Measurements from ENCODE around the gene LCOR.
"Not testable (repeated sequence)": the region's sequence is repeated elsewhere in the genome, so short reads cannot be mapped to it uniquely, and the experiment has no call there.

LCOR gene

GRCh38 chr10:96943161-96943560 lies 111.1 kb downstream of the LCOR start:
- not testable (repeated sequence) for DNase-seq

DNA sequence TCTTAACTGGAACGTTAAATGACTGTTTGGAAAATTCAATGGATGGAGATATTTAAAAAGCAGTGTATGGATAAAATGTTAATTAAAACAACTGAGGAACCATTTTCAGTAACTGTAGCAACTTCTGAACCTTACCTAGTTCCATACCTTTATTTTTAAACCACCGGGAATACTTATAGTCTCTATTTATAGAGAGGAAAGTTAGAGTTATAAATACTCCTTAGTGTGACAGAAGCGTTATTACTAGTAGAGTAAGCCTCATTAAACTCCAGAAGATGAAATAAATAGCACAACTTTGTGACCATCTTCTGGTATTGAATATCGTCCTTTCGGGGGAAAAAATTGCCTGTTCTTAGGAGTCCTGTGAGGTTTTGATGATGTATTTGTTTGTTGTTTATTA lies 114.9 kb downstream of the LCOR start:
- no peak for DNase-seq

GRCh38 chr10:96949039-96949683 lies 117.1 kb downstream of the LCOR start:
- DNase-seq: no peak

GRCh38 chr10:96951954-96952353 lies 119.9 kb downstream of the LCOR start:
- DNase-seq: no peak

GRCh38 chr10:96955794-96956193 lies 123.7 kb downstream of the LCOR start:
- DNase-seq: no peak

DNA sequence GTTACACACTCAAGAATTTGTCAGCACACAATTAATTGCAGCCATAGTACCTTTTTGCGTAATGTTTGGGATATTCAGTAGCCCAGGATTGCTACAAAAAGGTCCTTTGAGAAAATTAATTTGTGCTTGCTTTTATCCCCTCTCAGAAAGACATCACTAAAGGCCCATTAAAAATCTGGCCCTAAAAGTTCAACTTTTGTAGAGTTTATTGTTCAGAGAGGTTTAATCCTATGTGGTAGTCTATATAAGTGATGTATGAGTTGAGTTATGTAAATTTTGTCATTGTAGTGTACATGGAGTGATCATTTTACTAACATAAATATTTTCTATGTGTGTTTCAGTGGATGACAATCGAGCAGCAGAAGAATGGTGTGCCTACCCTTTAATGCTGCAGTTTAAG lies 126.0 kb downstream of the LCOR start:
- no peak for DNase-seq

- DNase-seq: no peak
These were observed 127.6 kb downstream of the LCOR start for GRCh38 chr10:96959733-96960132.

DNA sequence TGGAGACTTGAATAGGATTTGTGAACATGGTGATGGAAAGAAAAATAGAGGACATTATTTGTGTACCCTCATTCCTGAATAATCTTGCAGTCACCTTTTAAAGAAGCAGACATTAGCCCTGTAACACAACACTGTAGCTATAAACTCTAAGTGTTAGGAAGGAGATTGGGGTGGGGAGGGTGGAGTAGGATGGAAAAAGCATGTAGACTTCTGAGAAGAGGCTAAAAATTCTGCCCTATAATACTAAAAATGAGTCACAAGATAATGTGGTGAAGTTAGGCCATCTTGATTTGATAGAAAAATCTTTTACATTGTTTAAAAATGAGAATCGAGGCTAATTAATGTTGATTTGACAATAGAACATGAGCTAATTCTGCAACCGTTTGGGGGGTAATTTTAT lies 128.8 kb downstream of the LCOR start:
- no peak for DNase-seq

- DNase-seq: no peak
These were observed 132.0 kb downstream of the LCOR start for GRCh38 chr10:96964131-96964530.

DNA sequence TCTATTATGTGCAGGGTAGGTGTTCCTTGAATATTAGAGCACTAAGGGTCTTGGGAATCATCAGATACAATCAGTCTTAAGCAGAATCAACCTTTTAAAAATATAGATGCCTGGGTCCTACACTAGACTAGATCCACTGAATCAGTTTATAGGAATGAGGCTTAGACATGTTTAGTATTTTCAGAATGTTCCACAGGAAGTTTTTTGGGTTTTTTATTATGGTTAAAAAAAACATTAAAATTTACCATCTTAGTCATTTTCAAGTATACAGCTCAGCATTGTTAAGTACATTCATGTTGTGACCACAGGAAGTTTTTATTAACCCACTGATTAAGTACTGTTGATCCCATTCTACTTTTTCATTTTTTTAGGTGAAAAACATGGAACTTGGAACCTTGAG lies 135.7 kb downstream of the LCOR start:
- no peak for DNase-seq

DNA sequence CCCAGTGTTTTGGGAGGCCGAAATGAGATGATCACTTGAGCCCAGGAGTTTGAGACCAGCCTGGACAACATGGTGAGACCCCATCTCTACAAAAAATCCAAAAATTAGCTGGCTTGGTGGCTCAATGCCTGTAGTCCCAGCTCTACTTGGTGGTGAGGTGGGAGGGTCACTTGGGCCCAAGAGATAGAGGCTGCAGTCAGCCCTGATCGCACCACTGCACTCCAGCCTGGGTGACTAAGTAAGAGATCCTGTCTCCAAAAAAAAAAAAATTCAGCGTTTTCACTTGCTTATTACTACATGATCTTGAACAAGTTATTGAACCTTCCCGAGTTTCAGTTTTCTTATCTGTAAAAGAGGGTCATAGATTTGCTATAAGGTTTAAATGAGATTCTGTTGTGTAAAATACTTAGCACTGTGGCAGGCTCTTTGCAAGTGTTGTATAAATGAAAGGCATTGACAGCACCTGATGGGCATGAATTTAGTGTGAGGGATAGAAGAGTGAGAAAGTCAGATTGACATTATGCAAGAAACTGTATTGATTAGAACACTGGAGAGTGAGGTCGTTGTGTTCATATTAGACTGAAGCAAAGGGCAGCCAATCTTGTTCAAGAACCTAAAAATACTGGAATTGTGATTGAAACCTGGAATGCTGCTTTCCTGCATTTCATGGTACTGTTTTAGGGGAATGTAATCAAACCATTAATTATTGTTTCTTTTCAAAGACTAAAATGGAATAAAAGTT lies 136.8 kb downstream of the LCOR start:
- DNase-seq: no peak

DNA sequence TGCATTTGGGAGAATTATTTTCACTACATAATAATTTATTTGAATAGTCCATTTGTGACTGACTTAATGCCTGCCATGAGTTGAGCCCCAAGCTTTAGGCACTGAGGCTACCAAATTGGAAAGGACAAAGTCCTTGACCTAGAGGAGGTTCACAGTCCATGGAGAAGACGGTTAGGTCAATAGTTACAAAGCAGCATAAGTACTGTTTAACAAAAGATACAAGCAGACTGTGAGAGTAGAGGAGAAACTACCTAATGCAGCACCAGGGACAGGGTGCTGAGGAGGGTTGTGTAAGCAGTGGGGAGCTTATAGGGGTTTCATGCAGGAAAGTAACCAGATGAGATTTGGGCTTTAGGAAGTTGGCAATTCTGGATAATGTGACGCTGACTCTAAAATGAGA lies 139.2 kb downstream of the LCOR start:
- DNase-seq: no peak

GRCh38 chr10:96972264-96972663 lies 140.2 kb downstream of the LCOR start:
- no peak for DNase-seq

DNA sequence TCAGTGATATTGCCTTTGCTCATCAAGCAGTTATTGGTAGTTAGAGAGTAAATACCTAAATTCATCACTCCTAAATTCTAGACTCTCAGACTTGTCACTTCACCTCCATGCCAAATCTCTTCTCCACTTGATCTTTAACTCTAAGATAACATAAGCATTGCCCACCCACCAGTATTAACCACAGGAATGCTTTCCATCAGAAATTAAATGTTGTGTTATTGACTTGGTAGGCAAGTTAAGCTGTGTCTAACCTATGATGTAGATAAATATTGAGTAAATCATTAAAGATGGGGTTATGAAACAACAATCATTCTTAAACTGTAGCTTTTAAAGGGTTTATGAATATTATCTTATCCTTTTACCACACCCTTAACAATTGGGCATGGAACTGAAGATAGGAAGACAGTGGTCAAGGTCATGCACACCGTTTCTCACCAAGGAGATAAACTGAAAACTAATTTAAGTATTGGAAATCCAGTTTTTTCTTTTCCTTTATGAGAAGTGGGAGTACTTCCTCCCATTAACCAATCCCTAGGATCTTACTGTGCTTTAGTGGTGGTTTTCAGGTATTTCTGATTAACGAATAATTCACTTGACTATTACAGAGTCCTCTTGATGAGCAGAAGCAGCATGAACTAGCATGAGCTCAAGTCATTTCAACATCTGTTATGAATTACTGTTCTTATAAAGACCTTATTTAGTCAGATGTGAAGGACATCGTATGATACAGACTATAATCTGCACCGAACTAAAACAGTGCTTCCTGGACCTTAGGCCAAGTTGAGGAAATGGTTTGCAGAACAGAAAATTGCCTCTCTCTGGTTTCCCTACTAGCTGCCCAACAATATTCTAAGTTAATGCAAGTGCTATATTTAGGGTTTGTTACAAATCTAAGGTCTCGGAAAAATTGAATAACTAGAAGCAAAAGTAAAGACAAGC lies 142.0 kb downstream of the LCOR start:
- no peak for DNase-seq

- no peak for DNase-seq
These were observed 143.0 kb downstream of the LCOR start for GRCh38 chr10:96975136-96975535.

DNA sequence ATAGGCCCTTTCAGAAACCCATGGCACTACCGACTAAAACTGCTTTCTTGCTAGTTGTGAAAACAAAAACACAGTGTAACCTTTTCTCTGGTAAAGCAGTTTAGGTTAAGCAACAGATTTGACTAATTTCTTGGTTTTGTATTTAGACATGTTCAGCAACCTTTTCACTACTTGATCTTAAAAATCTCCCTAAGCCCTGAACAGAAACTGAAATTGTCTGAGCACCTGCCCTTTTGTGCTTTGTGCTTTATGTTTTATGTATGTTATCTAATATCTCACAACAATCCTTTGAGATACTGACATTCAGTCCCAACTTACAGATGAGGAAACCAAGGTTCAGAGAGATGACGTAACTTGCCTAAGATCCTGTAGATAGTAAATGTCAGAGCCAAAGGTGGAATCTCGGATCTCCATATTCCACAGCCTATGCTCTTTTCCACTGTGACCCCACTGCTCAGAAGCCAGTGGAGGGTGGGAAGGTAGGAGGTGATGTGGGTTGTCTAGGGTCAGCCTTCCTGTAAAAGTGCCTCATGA lies 146.6 kb downstream of the LCOR start:
- no peak for DNase-seq

GRCh38 chr10:96982149-96982930 lies 150.2 kb downstream of the LCOR start:
- DNase-seq: no peak

DNA sequence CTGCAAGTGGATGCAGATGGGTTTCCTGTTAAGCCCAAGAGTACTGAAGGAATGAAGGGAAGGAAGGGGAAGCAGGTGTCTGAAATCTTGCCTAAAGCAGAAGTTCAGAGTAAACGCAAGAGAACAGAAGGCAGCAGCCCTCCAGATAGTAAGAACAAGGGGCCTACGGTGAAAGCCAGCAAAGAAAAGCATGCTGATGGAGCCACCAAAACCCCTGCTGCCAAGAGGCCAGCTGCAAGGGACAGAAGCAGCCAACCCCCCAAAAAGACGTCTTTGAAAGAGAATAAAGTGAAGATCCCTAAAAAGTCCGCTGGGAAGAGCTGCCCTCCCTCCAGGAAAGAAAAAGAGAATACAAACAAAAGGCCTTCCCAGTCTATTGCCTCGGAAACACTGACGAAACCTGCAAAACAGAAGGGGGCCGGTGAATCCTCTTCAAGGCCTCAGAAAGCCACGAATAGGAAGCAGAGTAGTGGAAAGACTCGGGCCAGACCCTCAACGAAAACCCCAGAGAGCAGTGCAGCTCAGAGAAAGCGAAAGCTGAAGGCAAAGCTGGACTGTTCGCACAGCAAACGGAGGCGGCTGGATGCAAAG lies 152.5 kb downstream of the LCOR start:
- DNase-seq: no peak

DNA sequence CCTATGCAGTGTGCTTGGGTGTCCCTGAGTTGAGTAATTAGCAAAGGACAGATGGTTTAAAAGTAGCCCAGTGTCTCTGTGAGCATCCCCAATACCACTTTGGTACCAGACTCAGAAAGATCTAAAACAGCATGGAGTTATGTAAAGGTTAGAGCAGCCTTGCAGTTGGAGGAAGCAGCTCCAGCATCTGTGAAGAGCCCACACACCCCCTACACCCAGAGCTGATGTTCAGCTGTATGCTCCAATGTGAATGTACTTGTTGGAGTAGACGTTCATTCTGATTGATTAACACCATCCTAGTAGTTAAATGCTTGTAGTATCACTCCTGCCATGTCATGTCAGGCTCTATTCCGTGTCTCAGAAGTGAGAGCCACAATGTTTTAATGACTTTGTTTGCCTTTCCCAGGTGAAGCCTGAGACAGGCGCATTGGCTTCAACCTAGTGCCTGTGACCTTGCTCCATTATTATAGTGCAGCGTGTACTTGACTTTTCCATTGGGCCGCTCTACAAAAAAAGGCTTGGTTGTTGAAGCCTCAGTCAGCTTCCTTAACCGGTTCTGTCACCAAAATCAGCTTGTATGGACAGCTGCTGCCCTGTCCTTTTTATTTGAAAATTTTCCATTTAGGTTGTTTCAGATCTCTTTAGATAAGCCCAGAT lies 154.2 kb downstream of the LCOR start:
- no peak for DNase-seq

- DNase-seq: no peak
These were observed 155.2 kb downstream of the LCOR start for GRCh38 chr10:96987141-96987841.

DNA sequence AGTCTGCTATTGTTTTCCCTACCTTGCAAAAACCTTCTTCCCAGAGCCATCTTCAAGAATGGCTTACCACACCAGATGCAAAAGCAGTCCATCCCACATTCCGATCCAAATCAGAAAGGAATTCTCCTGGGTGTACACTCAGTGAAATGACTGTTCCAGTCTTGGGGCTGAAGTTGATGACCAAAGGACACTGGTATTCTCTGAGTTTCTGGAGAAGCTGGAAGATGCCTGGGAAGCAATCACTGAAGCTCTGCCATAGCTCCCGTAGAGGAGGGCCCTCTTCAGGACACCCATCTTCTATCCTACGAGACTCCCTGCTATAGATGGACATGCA lies 155.7 kb downstream of the LCOR start:
- no peak for DNase-seq

All from CD4-positive, alpha-beta T cell treated with Interleukin-1 beta for 1 hour (primary cell).